CD4-positive, alpha-beta T cell treated with Interleukin-21 for 1 hour (primary cell): ENCODE data around the gene PADI3.
"Not testable (repeated sequence)": the region's sequence is repeated elsewhere in the genome, so short reads cannot be mapped to it uniquely, and the experiment has no call there.

Experiments used
- DNase-seq: peaks from one replicate; pipeline ENCODE4 v3.0.0-alpha.2; 2020

The PADI3 gene

DNA sequence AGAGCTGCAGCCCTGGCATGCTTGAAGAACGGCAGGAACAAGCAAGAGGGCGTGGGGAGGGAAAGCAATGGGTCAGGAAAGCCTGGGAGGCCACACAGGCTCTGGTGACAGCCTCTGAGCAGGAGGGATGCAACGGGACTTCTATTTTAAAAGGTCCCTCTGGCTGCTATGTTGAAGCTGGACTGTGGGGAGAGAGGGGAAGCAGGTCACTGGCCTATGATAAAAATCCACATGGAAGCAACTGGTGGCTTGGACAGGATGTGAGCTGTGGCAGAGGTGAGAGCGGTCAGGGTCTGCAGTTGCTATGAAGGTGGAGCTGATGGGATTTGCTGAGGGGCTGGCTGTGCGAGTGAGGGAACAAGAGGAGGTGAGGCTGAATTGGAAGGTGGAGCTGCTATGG lies 32.8 kb upstream of the PADI3 start:
- no peak for DNase-seq

DNA sequence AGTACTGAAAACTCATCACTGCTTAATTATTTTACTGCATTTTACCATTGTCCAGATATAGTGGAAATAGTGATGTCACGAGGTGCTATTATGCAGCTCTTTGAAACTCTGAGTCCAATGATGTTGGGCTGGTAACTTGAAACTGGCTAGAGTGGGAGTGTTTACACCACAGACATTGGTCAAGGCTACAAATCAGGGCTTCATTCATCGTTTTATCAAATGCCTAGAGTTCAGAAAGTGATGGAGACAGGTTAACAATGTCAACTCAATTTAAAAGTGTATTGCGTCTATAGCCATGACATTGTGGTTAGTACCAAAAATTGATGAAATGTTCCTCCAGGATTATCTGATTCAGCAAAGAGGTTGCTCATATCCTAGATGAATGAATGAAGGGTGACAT lies 31.3 kb upstream of the PADI3 start:
- DNase-seq, result no peak

- DNase-seq, result no peak
Observed at GRCh38 chr1:17218939-17219338, 30.0 kb upstream of the PADI3 start.

- no peak for DNase-seq
Observed at GRCh38 chr1:17220287-17220686, 28.6 kb upstream of the PADI3 start.

DNA sequence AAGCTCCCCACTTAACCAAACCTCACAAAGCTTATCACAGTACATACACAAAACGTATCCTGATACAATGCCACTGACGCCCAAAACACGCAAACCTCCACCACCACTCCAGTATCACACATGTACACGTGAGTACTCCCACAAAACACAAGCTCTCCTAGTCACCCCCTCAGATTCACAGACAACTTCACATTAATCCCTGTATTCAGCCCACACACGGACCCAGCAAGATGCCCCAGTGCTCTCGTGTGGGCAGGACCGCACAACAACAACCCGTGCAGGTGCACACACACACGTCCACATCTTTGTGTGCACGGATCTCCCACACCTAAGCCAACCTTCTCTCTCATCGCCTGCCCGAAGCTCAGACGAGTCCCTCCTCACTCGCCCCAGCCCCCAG lies 26.3 kb upstream of the PADI3 start:
- DNase-seq, result no peak

DNA sequence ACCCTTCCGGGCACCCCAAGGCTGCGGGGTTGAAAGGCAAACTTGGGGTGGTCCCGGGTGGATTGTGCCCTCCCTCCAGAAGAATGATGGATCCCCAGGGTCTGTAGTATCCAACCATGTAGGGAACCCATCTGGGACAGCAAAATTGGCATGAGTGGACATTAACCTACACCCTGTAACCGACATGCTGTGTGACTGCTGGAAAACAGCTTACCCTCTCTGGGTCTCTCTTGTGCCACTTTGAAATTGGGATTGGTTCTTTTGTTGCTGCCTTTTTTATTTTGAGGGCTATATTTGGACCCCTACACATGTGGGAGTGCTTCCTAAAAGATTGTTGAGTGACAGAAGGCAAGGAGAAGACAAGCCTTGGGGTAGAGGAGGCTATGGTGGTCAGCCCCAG lies 24.5 kb upstream of the PADI3 start:
- DNase-seq, result no peak

DNA sequence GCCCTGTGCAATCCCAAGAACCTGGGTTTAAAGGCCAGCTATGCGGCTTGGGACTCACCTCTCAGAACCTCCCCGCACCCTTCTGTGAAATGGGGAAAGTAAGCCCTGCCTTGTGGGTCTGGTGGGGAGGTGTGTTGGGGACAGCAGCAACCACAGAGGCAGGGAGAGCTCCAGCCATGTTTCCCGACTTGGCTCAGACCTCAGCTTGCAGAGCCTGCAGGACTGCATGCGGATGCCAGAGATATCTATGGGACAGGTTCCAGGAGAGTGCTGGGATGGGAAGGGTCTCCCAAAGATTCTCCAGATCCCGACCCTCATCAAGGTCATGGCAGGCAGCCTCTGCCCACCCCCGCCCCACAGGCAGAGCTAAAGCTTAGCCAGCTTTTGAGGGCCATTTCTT lies 23.8 kb upstream of the PADI3 start:
- no peak for DNase-seq

DNA sequence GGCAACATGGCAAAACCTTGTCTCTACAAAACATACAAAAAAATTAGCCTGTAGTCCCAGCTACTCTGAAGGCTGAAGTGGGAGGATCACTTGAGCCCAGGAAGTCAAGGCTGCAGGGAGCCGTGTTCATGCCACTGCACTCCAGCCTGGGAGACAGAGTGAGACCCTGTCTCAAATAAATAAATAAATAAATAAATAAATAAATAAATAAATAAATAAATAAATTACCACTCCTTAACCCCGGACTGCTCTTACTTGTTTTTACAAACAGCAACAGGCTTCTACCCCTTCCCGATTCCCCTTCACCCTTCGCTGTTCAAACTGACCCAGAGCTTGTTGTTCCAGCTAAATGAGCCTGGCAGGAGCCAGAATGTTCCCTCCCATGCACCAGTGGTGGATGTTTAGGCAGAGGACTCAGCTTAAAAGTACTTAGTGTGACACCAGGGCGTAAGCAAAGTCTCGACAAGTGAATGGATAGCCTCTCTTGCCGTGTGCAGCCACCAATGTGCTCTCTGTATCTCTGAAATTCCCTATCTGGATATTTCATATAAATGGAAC lies 21.5 kb upstream of the PADI3 start:
- DNase-seq, result no peak

GRCh38 chr1:17228619-17229018 lies 20.3 kb upstream of the PADI3 start:
- no peak for DNase-seq

GRCh38 chr1:17229379-17229778 lies 19.5 kb upstream of the PADI3 start:
- no peak for DNase-seq

- no peak for DNase-seq
Observed at GRCh38 chr1:17230106-17230505, 18.8 kb upstream of the PADI3 start.

GRCh38 chr1:17230671-17231310 lies 18.1 kb upstream of the PADI3 start:
- DNase-seq, result no peak

DNA sequence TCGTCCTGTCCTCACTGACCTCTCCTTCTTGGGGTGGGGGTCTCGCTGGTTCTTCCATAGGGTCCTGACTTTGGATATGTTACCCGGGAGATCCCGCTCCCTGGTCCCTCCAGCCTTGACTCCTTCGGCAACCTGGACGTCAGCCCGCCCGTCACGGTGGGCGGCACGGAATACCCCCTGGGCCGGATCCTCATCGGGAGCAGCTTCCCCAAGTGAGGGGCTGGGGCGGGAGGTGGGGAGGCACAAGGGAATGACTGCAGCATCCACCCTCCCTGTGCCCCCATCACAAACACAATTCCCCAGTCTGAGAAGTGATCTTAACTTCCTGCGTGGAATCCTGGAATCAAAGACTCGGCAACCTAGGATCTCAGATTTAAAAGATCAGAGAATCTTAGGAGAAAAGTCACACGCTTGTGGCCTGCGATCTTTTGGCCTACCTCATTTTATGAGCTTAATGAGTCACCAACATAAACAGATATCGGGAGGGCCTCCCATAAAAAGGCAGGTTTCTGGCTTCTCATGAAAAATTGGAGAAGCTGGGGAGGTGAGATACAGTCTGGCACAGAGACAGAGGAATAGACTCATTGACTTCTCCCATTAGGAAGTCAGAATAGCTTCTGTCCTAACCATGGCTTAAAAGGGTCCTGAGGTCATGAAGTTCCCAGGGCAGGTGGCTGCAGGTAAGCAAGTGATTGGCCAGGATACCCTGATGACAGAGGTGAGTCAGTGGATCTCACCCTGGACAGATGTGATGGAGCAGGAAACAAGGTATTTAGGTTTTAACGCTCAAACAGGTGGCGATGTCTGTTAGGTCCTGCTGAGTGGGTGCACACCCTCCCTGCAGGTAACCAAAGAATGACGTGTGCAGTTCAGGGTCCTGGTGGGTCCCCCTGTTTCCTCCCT lies 15.9 kb upstream of the PADI3 start:
- DNase-seq, result no peak

- DNase-seq, result no peak
Observed at GRCh38 chr1:17233675-17234320, 15.1 kb upstream of the PADI3 start.

GRCh38 chr1:17234405-17234804 lies 14.5 kb upstream of the PADI3 start:
- no peak for DNase-seq

DNA sequence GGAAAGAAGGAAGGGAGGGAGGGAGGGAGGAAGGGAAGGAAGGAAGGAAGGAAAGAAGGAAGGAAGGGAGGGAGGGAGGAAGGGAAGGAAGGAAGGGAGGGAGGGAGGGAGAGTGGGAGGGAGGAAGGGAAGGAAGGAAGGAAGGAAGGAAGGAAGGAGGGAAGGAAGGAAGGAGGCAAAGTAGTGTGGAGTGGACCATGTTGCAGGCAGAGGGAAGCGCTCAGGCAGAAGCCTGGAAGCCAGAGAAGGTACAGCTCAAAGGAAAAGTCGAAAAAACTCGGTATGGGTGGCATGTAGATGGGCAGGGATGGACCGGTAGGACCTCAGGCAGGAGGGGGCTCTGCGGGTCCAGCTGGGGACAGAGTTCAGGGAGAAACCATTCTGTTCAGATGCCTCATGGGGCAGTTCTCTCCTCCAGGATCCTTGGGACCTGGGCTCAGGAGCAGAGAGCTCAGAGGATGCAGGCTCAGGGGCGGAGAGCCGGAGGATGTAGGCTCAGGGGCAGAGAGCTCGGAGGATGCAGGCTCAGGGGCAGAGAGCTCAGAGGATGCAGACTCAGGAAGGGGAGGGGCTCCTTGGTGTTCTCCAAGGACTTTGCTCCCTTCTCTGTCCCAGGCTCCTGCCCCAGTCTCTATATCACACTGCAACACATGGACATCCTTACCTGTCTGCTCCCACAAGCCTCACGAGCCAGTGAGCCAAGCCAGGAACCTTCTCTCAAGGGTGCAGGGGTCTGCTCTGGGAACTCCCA lies 13.6 kb upstream of the PADI3 start:
- DNase-seq, result no peak

GRCh38 chr1:17236779-17237560 lies 11.9 kb upstream of the PADI3 start:
- peak; percentile 81 for DNase-seq

GRCh38 chr1:17237561-17237903 lies 11.4 kb upstream of the PADI3 start:
- no peak for DNase-seq

DNA sequence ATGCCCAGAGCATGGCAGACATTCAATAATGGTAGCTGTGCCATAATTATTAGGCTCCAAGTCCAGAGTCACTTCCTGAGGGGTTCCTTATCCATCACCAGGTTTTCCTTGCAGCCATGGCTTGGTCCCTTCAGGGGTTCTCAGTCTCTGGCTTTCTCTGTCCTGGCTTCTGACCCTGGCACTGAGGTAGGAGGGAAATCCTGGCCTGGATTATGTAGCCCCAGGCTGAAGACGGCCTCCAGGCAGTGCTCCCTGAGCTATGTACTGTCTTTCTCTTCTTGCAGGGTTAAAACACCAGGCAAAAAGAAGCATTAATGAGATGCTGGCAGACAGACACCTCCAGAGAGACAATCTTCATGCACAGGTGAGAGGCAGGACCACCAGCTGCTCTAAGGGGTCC lies 9.5 kb upstream of the PADI3 start:
- DNase-seq, result peak; percentile 17

DNA sequence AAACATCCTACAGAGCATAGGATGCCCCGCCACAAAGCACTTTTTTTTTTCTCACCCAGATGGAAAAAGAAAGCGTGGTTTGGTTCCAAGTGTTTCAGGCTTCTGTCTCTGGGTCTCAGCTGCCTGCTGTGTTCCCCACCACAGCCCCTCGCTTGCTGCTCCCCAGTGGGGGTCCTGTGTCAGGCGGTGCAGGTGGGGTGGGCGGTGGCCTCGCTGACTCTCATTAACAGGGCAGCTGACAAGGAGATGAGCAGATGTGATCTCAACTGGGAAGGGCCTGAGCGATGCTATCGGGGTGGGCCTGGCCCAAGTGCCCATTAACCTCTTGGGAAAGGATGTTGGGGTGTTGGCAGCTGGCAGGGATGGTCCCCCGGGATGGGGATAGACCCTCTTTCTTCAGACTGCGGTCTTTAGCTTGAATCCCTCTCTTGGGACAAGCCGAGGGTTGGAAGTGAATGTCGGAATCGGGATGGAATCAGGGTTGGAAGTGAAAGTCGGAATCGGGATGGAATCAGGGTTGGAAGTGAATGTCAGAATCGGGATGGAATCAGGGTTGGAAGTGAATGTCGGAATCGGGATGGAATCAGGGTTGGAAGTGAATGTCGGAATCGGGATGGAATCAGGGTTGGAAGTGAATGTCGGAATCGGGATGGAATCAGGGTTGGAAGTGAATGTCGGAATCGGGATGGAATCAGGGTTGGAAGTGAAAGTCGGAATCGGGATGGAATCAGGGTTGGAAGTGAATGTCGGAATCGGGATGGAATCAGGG lies 7.7 kb upstream of the PADI3 start:
- not testable (repeated sequence) for DNase-seq

GRCh38 chr1:17241780-17242074 lies 7.2 kb upstream of the PADI3 start:
- not testable (repeated sequence) for DNase-seq

DNA sequence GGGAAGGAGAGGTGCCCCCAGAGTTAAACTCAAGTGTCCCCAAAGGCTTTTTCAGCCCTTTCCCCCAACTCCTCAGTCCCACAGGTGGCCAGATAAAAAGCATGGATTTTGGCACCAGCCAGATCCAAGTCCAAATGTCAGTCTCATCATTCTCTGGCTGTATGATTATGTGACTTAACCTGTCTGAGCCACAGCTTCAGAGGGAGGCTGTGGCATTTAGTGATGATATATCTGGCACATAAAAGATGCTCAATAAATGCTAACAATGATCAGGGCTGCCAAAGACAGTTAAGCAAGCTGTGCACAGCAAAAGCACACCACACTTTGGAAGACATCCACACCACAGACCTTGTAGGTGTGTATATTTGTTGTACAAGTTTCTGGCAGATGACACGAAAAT lies 5.6 kb upstream of the PADI3 start:
- DNase-seq, result no peak
